NB4 (cell line): ENCODE results near the gene CDH4.

Experiments
- DNase-seq: peaks from one replicate; pipeline ENCODE4 v3.0.0; 2010; ENCODE audit warnings: low read depth
- H3K4me3 ChIP-seq: one replicate; pipeline ENCODE4 v1.5.1; 2011; ENCODE audit warnings: mild to moderate bottlenecking, low read depth, low read length, moderate library complexity
- CTCF ChIP-seq: IDR thresholded peaks from one replicate; pipeline ENCODE4 v1.5.1; 2012; ENCODE audit warnings: low read depth, low read length
- MAX ChIP-seq: IDR thresholded peaks from 2 replicates; pipeline ENCODE4 v1.6.1; 2011; ENCODE audit warnings: low read depth, low read length
- MYC ChIP-seq: IDR thresholded peaks from 2 replicates; pipeline ENCODE4 v1.6.1; 2011; ENCODE audit warnings: low read depth, low read length
- POLR2A ChIP-seq: IDR thresholded peaks from 2 replicates; pipeline ENCODE4 v1.6.1; 2011; ENCODE audit warnings: mild to moderate bottlenecking; ENCODE audit not compliant: insufficient read length; ENCODE audit errors: extremely low read depth

Gene CDH4

GRCh38 chr20:61925555-61926252, 673.6 kb downstream of the CDH4 start:
- TF ChIP-seq POLR2A = no peak
- TF ChIP-seq CTCF = no peak
- TF ChIP-seq MYC = no peak
- no peak for TF ChIP-seq MAX
- no peak for DNase-seq
- no peak overlapping the region for H3K4me3 ChIP-seq

- no peak for DNase-seq
- TF ChIP-seq POLR2A (no peak), MYC (no peak)
- no peak overlapping the region for H3K4me3 ChIP-seq
Measured at GRCh38 chr20:61926253-61926613, 674.2 kb downstream of the CDH4 start.

GRCh38 chr20:61926796-61927192, 674.7 kb downstream of the CDH4 start:
- TF ChIP-seq POLR2A = no peak
- TF ChIP-seq CTCF = no peak
- TF ChIP-seq MYC = no peak
- no peak for TF ChIP-seq MAX
- no peak for DNase-seq
- no peak overlapping the region for H3K4me3 ChIP-seq

GRCh38 chr20:61927193-61927825, 675.2 kb downstream of the CDH4 start:
- H3K4me3 ChIP-seq = no peak overlapping the region
- no peak for DNase-seq
- no peak for TF ChIP-seq MYC
- no peak for TF ChIP-seq CTCF
- no peak for TF ChIP-seq MAX
- no peak for TF ChIP-seq POLR2A

DNA sequence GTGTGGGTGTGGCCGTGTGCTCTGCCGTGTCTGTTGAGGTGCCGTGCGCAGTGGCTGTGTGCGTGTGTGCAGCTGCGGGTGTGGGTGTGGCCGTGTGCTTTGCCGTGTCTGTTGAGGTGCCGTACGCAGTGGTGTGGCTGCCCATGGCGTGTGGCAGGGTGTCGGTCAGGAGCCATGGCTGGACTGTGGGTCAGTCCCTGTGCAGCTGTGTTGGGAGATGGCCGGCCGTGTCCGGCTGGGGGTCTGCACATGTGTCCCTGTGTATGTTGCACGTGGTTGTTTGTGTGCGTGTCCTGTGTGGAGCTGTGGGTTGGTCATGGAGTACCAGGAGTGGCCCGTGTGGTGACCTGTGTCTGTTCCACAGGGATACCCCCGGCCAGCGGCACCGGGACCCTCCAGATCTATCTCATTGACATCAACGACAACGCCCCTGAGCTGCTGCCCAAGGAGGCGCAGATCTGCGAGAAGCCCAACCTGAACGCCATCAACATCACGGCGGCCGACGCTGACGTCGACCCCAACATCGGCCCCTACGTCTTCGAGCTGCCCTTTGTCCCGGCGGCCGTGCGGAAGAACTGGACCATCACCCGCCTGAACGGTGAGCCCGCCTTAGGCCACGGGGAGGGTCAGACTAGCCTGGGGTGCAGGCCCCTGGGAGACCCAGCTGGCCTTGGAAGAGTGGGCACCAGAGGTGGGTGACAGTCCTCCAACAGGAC, 675.9 kb downstream of the CDH4 start:
- no peak overlapping the region for H3K4me3 ChIP-seq
- DNase-seq = no peak
- TF ChIP-seq POLR2A = no peak
- TF ChIP-seq MYC = no peak
- no peak for TF ChIP-seq MAX
- no peak for TF ChIP-seq CTCF

DNA sequence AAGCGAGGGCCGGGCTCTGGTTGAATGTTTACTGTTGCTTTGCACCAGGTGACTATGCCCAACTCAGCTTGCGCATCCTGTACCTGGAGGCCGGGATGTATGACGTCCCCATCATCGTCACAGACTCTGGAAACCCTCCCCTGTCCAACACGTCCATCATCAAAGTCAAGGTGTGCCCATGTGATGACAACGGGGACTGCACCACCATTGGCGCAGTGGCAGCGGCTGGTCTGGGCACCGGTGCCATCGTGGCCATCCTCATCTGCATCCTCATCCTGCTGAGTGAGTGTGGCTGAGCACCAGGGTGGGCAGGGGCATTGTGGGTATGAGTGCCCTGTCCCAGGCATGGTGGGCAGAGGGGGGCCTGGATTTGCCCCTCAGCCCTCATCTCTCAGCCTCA, 677.5 kb downstream of the CDH4 start:
- H3K4me3 ChIP-seq = no peak overlapping the region
- TF ChIP-seq POLR2A = no peak
- no peak for TF ChIP-seq CTCF
- DNase-seq = no peak
